ENCODE measurements around the gene CMKLR1.

CMKLR1 gene

DNA sequence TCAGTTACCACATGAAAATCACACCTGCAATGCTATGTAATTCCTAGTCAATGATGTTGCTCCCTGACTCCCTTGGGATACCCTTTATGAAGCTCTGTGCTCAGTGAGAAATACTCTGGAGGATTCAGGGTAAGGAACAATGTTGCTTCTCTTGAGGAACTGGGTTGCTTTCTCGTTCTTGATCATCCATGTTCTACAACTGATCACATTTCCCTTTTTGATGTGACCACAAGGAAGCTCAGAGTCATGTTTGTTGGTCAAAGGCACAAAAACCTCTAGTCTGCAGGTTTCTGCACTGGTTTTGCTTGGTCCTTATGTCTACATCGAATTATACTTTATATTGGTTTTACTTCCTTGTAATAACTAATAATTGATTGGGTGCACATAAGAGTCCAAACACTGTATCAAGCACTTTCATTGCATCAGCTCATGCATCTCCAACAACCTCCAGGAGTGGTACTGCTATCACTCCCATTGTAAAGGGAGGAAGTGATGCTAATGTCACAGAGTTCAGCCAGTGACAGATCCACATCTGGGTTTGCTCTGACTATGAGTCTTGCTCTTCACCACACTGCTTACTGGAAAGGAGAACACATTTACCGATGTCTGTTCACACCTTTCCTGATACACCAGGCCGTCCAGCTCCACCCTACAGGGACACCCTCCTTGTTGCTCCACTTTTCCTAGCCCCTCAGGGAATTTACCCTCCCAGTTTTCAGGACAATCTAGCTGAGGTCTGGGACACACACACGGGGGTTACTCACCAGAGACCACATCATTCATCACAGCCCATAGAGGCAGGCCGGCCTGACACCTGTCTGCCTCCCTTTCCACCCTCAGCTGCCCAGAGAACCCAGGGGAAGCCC is 41.0 kb downstream of the CMKLR1 start:
- DNase-seq: no peak

DNA sequence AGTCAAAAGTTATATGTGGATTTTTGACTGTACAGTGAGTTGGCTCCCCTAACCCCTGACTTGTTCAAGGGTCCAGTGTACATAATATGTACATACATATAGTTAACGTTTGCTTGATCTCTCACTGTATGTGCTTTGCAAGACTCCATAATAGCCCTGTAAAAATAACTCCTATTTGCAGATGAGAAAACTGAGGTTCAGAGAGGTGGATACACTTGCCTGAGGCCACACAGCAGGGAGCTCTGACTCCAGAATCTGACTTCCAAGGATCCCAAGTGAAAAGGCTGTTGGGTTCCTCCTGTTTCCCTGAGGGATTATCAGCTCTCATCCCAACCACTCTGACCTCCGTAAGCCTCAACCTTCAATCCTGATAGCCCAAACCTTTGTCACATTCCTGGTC is 41.7 kb downstream of the CMKLR1 start:
- no peak for DNase-seq

DNA sequence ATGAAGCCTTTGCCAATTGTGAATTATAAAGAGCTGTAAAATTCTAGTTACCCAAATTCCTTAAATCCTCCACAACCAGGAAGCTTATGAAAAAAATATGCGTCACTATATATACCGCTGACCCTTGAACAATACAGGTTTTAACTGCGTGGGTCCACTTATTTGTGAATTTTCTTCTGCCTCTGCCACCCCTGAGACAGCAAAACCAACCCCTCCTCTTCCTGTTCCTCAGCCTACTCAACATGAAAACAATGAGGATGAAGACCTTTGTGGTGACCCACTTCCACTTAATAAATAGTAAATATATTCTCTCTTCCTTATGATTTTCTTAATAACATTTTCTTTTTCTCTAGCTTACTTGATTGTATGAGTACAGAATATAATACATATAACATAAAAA is 42.2 kb downstream of the CMKLR1 start:
- DNase-seq: no peak

DNA sequence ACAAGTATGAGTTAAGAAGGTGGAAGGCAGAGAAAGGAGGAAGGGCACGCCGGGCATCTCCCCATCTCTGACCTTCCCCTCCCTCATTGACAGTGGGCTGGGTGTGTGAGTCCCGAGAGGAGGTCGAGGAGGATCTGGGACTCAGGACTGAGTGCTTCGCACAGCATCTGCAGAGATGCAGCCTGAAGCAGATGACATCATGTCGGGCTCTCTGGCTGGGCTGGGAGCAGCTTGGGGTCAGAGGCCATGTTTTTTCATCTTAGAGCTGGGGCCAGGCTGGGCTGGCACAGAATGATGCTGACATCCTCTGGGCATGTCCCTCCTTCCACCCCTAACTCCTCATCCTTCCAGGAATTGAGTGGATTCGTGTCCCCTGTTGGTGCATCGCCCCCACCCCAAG is 43.5 kb downstream of the CMKLR1 start:
- no peak for DNase-seq

DNA sequence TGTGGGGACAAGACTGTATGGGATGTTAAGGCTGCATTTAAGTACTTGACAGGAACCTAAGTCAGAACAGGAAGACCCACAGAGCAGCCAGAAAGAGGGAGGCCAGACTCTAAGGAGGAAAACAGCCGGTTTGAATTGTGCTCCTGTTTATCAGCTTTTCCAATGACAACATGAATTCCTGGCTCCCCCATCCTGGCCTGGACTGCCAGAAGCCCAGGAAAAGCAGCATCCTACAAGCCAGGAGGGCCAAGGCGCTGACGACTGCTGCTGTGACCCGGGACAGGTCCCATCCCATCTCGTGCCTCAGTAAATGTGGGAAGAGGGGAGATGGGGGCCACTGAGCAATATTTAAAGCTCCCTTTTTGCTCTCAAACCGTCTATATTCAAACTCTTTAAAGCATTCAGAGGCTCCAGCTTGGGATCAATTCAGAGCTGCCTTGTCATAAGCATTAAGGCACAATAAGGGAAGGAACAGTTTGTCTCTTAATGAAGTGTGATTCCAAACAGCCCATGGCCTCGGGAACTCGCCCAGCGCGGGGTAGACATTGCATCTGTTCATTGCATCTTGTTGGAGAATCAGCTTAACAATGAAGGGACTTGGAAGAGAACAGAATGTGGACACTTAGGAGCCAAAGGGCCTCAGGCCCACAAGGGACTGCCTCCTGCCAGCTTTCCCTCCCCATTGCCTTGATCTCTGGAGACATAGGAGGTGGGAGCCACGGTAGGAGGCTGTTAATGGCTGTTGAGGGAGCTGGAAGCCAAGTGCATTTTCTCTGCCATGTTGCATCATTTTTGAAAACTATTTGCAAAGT is 49.6 kb downstream of the CMKLR1 start:
- no peak for DNase-seq

DNA sequence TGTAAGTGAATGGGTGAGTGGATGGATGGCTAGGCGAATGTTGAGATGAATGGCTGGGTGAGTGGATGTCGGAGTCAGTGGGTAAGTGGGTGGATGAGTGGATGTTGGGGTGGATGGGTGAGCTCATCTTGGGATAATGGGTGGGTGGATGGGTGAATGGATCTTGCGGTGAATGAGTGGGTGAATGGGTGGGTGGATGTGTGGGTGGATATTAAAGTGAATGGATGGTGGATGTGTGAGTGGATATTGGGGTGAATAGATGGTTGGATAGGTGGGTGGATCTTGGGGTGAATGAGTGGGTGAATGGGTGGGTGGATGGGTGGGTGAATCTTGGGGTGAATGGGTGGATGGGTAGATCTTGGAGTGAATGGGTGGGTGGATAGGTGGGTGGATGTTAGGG is 51.9 kb downstream of the CMKLR1 start:
- DNase-seq: no peak

GRCh38 chr12:108285016-108285415 is 54.1 kb downstream of the CMKLR1 start:
- DNase-seq: no peak

GRCh38 chr12:108284163-108284562 is 54.9 kb downstream of the CMKLR1 start:
- DNase-seq: no peak

GRCh38 chr12:108282676-108283075 is 56.4 kb downstream of the CMKLR1 start:
- no peak for DNase-seq

DNA sequence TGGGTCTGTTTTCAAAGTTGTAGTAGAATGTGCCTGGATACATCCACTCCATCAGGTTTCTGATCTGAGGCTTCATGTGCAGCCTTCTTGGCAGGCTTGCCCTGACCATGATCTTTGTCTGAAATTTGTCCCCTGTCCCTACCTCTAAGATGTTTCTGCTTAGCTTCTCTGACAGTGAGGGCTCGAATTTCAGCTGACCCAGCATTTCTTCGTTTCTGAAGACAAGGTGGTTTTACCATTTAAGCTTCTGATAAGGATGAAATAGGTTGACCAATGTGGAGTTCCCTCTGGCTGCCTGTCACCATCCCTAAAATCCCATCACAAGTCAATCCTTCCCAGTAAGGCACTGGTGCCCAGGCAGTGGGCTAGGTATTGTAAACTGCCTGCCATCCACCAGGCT is 57.0 kb downstream of the CMKLR1 start:
- no peak for DNase-seq

DNA sequence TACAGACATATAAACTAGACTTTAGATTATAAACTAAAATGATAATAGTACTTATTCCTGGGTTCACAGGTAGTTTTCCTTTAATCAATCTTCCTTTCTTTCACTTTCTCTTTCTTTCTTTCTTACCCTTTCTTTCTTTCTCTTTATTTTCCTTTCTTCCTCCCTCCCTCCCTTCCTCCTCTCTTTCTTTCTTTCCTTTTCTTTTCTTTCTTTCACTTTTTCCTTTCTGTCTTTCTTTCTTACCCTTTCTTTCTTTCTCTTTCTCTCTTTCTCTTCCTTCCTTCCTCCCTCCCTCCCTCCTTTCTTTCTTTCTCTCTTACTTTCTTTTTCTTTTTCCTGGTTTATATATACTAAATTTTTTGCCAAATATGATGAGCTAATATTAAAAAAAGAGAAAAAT is 61.5 kb downstream of the CMKLR1 start:
- DNase-seq: no peak

DNA sequence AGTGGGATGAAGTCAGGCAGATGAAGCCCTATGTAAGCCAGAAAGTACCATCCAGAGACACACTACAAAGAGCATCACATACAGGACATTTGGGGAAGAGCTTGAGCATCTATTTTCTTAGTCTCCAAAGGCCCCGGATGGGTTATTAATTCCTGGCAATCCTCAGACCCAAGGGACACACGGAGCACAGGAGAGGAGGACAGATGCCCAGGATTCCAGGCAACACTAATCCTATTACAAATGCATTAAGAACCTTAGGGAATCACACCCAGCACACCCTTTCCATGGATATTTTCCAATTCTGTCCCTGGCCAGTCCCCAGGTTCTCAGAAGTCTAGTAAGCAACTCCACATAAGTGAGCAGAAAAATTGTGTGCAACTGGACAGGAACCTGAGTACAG is 65.9 kb downstream of the CMKLR1 start:
- peak; percentile 98 for DNase-seq

DNA sequence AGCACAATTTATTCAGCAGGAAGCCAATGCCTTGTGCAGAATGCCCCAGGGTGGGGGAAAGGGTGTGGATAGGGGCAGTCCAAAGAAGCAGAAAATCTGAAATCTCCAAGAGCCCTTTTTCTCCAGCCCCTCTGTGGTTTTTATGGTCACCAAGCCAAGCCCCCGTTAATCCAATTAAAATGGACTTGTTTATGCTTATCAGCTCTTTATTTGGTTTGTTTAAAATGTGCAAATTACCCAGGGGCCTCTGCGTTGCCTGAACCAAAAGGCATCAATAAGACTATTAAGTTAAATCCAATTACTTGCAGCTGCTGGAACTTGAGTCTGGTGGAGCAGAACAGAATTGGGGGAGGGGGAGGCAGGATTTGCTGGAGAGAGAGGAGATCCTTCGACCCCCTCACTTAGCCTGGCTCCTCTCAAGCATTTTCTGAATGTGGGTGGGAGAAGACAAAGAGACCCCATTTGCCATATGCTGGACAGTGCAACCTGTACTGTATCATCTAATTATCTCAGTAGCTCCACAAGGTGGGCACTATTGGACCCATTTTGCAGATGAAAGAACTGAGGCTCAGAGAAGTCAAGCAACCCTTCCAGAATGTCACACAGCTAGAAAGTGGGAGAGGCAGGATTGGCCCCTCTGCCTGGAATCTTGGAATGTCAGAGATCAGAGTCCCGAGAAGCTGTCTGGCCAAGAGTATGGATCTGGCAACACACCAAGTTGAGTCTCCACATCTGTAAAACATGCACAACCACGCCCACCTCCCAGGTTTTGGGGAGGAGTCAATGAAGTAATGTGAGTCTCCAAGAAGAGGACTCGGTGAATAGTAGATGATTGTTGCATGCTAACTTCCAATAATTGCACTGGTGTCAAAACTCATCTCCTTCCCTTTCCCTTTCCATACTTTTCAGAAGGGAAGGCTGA is 66.9 kb downstream of the CMKLR1 start:
- DNase-seq: peak; percentile 81

GRCh38 chr12:108270849-108271143 is 68.3 kb downstream of the CMKLR1 start:
- DNase-seq: no peak

GRCh38 chr12:108270035-108270848 is 68.9 kb downstream of the CMKLR1 start:
- DNase-seq: no peak

DNA sequence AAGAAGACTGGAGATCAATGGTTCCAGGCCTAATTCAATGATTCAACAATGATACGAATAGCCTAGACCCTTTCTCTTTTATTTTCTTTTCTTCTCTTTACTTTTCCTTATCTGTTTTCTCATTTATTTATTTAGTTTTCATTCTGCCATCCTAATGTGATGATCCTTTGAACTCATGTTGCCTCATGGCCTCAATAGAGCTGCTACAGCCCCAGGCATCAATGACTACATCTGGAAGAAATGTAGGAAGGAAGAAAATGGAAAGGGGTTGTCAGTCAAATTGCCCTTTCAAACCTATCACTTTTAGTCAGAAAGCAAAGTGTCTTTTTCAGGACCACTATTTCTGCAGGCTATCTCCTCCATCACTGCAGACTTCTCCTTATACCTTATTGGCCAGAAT is 69.9 kb downstream of the CMKLR1 start:
- no peak for DNase-seq

GRCh38 chr12:108268397-108268796 is 70.7 kb downstream of the CMKLR1 start:
- peak; percentile 4 for DNase-seq

- DNase-seq: no peak
Observed at GRCh38 chr12:108267450-108267849, 71.7 kb downstream of the CMKLR1 start.

GRCh38 chr12:108266131-108266530 is 73.0 kb downstream of the CMKLR1 start:
- DNase-seq: no peak

DNA sequence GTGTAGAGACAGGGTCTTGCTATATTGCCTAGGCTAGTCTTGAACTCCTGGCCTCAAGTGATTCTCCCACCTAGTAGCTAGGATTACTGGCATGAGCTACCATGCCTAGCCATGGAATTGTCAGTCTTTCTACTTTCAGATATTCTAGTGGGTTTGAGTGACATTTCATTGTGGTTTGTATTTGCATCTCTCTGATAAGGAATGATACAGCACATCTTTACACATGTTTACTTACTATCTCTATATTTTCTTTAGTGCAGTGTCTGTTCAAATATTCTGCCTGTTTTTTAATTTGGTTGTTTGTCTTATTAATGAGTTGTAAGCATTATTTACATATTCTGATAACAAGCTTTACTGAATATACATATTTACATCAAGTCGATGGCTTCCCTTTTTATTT is 73.6 kb downstream of the CMKLR1 start:
- DNase-seq: no peak

GRCh38 chr12:108260969-108261368 is 78.1 kb downstream of the CMKLR1 start:
- DNase-seq: no peak

GRCh38 chr12:108260039-108260438 is 79.1 kb downstream of the CMKLR1 start:
- DNase-seq: no peak
